NCI-H1105 treated with DMSO at 0.1 percent for 48 hours (cell line): ENCODE data around the gene RAMP3.
"Not testable (repeated sequence)": the region's sequence is repeated elsewhere in the genome, so short reads cannot be mapped to it uniquely, and the experiment has no call there.

Experiments
- DNase-seq: peaks from one replicate; lab custom pipeline; 2025; lab: John Stamatoyannopoulos, UW

RAMP3 gene

GRCh38 chr7:45156516-45157272, 897 bp upstream of the RAMP3 start:
- no peak for DNase-seq

- DNase-seq, result no peak
Measured at GRCh38 chr7:45157286-45157652, 322 bp upstream of the RAMP3 start.

- DNase-seq, result no peak
Measured at GRCh38 chr7:45158471-45158870, 880 bp downstream of the RAMP3 start.

- no peak for DNase-seq
Measured at GRCh38 chr7:45159296-45159695, 1.7 kb downstream of the RAMP3 start.

- DNase-seq, result no peak
Measured at GRCh38 chr7:45160417-45160881, 2.9 kb downstream of the RAMP3 start.

- DNase-seq, result no peak
Measured at GRCh38 chr7:45161138-45161537, 3.5 kb downstream of the RAMP3 start.

GRCh38 chr7:45161842-45162241, 4.3 kb downstream of the RAMP3 start:
- DNase-seq, result no peak

- no peak for DNase-seq
Measured at GRCh38 chr7:45162311-45162845, 4.8 kb downstream of the RAMP3 start.

- no peak for DNase-seq
Measured at GRCh38 chr7:45162943-45163691, 5.5 kb downstream of the RAMP3 start.

GRCh38 chr7:45163692-45164052, 6.1 kb downstream of the RAMP3 start:
- no peak for DNase-seq

GRCh38 chr7:45164271-45164670, 6.7 kb downstream of the RAMP3 start:
- not testable (repeated sequence) for DNase-seq

- DNase-seq, result no peak
Measured at GRCh38 chr7:45165857-45166256, 8.3 kb downstream of the RAMP3 start.

- DNase-seq, result no peak
Measured at GRCh38 chr7:45171946-45172345, 14.4 kb downstream of the RAMP3 start.

- no peak for DNase-seq
Measured at GRCh38 chr7:45173596-45174327, 16.2 kb downstream of the RAMP3 start.

- DNase-seq, result no peak
Measured at GRCh38 chr7:45174328-45174610, 16.7 kb downstream of the RAMP3 start.

- no peak for DNase-seq
Measured at GRCh38 chr7:45174966-45175765, 17.6 kb downstream of the RAMP3 start.

GRCh38 chr7:45176091-45176490, 18.5 kb downstream of the RAMP3 start:
- DNase-seq, result no peak

- DNase-seq, result no peak
Measured at GRCh38 chr7:45176886-45177731, 19.5 kb downstream of the RAMP3 start.

GRCh38 chr7:45177801-45178200, 20.2 kb downstream of the RAMP3 start:
- no peak for DNase-seq

- DNase-seq, result no peak
Measured at GRCh38 chr7:45178241-45179225, 20.9 kb downstream of the RAMP3 start.
